GM18505 (cell line): ENCODE results near the gene ARL8A.

Experiments
- ATAC-seq: cut with Tn5 transposase; IDR thresholded peaks from one replicate; pipeline ENCODE4 v1.9.1; 2021; ENCODE audit not compliant: unreplicated experiment
- POLR2A ChIP-seq: IDR thresholded peaks from 4 replicates; pipeline ENCODE4 v1.6.1; 2011; ENCODE audit warnings: borderline replicate concordance; ENCODE audit not compliant: insufficient read depth, insufficient read length; ENCODE audit errors: extremely low read depth

The ARL8A gene

DNA sequence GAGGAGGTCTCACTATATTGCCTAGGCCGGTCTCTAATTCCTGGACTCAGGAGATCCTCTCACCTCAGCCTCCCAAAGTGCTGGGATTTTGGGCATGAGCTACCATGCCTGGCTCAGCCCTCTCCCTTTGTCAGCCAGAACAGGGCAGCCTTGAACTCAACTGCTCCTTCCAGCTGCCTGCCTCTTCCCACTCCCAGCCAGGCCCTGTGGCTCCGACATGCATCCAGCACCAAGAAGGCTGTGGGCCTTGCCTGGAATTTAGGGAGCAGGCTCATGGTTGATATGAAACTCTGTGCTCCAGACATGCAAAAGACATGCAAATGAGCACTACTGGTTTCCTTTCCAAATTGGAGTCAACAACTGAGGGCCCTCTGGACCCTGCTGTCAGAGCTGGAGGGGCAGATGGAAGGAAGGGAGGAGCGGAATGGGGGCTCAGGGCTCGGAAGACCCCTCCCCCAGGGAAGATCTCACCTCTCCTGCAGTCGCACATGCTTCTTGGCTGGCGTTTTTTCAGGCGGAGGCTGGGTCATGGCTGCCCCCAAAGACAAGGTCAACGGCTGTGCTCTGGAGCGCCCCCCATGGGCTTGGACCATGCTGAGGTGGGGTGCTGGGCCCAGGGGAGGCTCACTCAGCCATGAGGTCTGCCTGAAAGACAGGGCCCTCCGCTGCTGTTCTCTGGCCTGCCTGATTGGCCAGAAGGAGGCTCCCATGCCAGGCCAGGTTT, 14.4 kb upstream of the ARL8A start:
- peak; percentile 37 for TF ChIP-seq POLR2A
- ATAC-seq, result no peak

DNA sequence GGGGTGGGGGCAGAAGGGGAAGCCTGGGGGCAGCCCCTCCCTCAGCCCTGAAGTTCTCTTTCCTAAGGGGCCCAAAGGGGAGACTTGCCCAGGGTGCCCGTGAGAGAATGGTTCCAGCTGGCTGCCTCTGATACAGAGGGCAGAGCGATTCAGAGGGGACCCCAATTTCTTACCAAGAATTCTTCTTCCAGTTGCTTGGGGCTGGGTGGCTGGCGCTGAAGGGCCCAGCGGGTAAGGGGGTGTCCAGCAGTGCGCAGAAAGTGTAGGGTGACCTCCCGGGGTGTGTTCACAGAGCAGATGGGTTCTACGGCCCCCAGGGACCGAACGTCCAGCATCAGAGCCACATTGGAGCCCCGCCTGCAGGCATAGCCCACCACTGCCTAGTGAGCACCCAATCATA, 13.4 kb upstream of the ARL8A start:
- ATAC-seq, result no peak
- TF ChIP-seq POLR2A, result no peak

DNA sequence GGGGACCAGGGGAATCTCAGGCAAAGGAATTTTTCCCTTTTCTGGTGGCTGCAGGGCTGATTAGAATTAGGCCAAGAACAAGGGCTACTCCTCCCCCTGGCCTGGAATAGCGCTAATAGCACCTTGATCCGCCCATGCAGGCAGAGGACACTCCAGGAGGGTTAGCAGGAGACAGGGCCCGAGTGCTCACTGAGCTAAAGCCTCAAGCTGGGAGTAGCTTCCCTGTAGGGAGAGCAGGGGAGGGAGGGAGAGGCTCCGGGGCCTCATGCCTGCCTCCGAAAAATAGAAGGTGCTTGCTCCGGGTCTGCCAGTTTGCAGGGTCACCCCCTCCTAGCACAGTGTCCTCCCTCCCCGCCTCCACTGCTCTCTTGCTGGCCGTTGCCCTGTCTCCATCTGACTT, 12.1 kb upstream of the ARL8A start:
- ATAC-seq, result no peak
- TF ChIP-seq POLR2A, result no peak

DNA sequence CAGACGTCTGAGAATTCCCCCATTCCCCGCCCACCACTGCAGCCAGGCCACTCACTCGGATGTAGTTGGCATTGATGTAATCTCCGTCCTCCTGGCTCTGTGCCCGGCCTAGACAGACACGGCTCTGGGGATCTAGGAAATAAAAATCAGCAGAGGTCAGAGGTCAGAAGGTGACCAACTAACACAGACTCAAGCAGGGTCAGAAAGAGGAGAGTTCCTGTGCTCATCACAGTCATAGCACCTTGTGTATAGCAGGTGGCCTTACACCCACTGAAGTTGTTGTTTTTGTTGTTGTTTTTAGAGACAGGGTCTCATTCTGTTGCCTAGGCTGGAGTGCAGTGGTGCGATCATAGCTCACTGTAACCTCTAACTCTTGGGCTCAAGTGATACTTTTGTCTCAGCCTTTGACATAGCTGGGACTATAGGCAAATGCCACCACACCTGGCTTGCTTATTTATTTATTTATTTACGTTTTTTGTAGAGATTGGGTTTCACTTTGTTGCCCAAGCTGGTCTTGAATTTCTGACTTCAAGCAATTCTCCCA, 11.0 kb upstream of the ARL8A start:
- TF ChIP-seq POLR2A, result no peak
- no peak for ATAC-seq

- TF ChIP-seq POLR2A, result no peak
- no peak for ATAC-seq
Observed at GRCh38 chr1:202154766-202155477, 10.4 kb upstream of the ARL8A start.

GRCh38 chr1:202154148-202154765, 9.7 kb upstream of the ARL8A start:
- no peak for ATAC-seq
- no peak for TF ChIP-seq POLR2A

DNA sequence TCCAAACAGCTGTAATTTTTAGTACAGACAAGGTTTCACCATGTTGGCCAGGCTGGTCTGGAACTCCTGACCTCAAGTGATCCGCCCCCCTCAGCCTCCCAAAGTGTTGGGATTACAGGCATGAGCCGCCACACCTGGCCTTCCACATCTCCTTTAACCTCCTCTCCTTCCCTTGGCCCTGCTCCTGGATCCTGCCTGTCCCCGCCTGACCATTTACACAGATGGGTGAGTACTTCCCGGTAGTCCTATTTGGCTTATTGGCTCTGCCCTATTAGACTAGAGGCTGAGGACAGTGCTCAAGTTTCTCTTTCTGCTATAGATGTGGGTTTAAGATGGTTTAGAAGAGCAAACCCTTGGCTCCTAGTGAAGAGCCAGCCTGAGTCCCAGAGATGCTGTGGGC, 8.7 kb upstream of the ARL8A start:
- no peak for ATAC-seq
- TF ChIP-seq POLR2A, result no peak

- ATAC-seq, result no peak
- TF ChIP-seq POLR2A, result no peak
Observed at GRCh38 chr1:202152399-202152798, 7.9 kb upstream of the ARL8A start.

- no peak for TF ChIP-seq POLR2A
- ATAC-seq, result no peak
Observed at GRCh38 chr1:202151045-202151444, 6.5 kb upstream of the ARL8A start.

GRCh38 chr1:202150602-202151001, 6.1 kb upstream of the ARL8A start:
- TF ChIP-seq POLR2A, result peak; percentile 30
- no peak for ATAC-seq

GRCh38 chr1:202150187-202150586, 5.7 kb upstream of the ARL8A start:
- TF ChIP-seq POLR2A, result no peak
- no peak for ATAC-seq

- ATAC-seq, result no peak
- no peak for TF ChIP-seq POLR2A
Observed at GRCh38 chr1:202149566-202149965, 5.0 kb upstream of the ARL8A start.

GRCh38 chr1:202148391-202148790, 3.9 kb upstream of the ARL8A start:
- TF ChIP-seq POLR2A, result peak; percentile 19
- ATAC-seq, result no peak

- ATAC-seq, result no peak
- TF ChIP-seq POLR2A, result no peak
Observed at GRCh38 chr1:202146993-202147392, 2.5 kb upstream of the ARL8A start.
